Adrenal gland (tissue), 12 donors: Measurements from ENCODE around the gene RTL10. TPM values are rescaled to one million over a fixed set of nuclear protein-coding genes. Genes with fewer than 3 reads are reported as not detected.
A peak's percentile ranks its signal among the peaks of the same experiment; 100 is the strongest.

Experiments
- DNase-seq, 7 donors: peaks; one replicate each; pipeline ENCODE4 v3.0.0-alpha.2; 2019 to 2020
- H3K27ac ChIP-seq, 5 donors: fragments of 200-600 bp; sonication (generic) in 4 of 5; 1 replicate in 3 of 5; 2 replicates in 2 of 5; pipeline versions ENCODE4 v1.5.1 to v1.8.0; 2016 to 2020; ENCODE audit warnings: mild to moderate bottlenecking in 1 of 5
- H3K27me3 ChIP-seq: fragments of 200-600 bp; 2 replicates; pipeline ENCODE4 v1.8.0; 2021
- H3K36me3 ChIP-seq, 2 donors: fragments of 200-600 bp; replicated peaks in 1 of 2; 1 replicate in 1 of 2; 2 replicates in 1 of 2; pipeline versions ENCODE4 v1.5.1 to v1.8.0; 2018 to 2022
- H3K4me1 ChIP-seq, 2 donors: fragments of 200-600 bp; replicated peaks in 1 of 2; 1 replicate in 1 of 2; 2 replicates in 1 of 2; pipeline versions ENCODE4 v1.5.1 to v1.8.0; 2018 to 2021
- H3K4me3 ChIP-seq, 4 donors: fragments of 200-600 bp; sonication (generic) in 3 of 4; one replicate each; pipeline ENCODE4 v1.5.1; 2016 to 2018
- H3K9me3 ChIP-seq, 3 donors: fragments of 200-600 bp; sonication (generic) in 1 of 3; replicated peaks in 1 of 3; 1 replicate in 2 of 3; 2 replicates in 1 of 3; pipeline versions ENCODE4 v1.5.1 to v1.8.0; 2016 to 2021
- CTCF ChIP-seq, 6 experiments: fragments of 450-650 bp in 4 of 6; fragments of 200-600 bp in 2 of 6; sonication (generic) in 1 of 6; IDR thresholded peaks; 1 replicate in 5 of 6; 2 replicates in 1 of 6; pipeline versions ENCODE4 v1.5.1 to v1.8.0; 2016 to 2021; ENCODE audit warnings: antibody characterized with exemption in 6 of 6, mild to moderate bottlenecking in 2 of 6, moderate library complexity in 1 of 6
- POLR2A ChIP-seq, 2 donors: fragments of 450-650 bp; IDR thresholded peaks; one replicate each; pipeline ENCODE4 v1.6.1; 2017; ENCODE audit warnings: antibody characterized with exemption in 2 of 2, mild to moderate bottlenecking in 2 of 2, moderate library complexity in 1 of 2
- WGBS, 4 donors: extraction: QIAGEN DNeasy Blood & Tissue Kit in 2 of 4; methylation state at CpG; one replicate each; pipeline versions ENCODE4 v1.1.5 to v1.1.7; 2013 to 2017; 5-methylcytosine and 5-hydroxymethylcytosine counted together
- intact Hi-C, 2 donors: fragments of 100-400 bp; cut with DNase I; formaldehyde crosslinking; loops; one replicate each; pipeline versions ENCODE4 v1.14.1 to v1.15.0; 2022 to 2023
- polyA plus RNA-seq, 3 donors: library from polyadenylated mRNA; stranded (reverse); fragments of 200-250 nt in 2 of 3; fragments of 350-450 nt in 1 of 3; fragmentation: Illumina TruSeq in 1 of 3; extraction: RNeasy Lipid Tissue Mini Kit (QIAGEN cat#74804) in 1 of 3; gene quantifications; one replicate each; pipeline ENCODE4 v1.2.3, GENCODE V29; 2013 to 2014
- total RNA-seq, 9 donors: library from RNA; depleted of rRNA in 4 of 9; stranded (reverse); fragments of >200 nt in 4 of 9; fragments of 120-200 nt in 1 of 9; fragmentation: NEBNext Ultra II Directional in 1 of 9; extraction: Animal tissue kit (Norgen Biotek cat#: 25700) in 1 of 9; gene quantifications; one replicate each; pipeline versions ENCODE4 v1.1.0 to v1.2.4, GENCODE V29; 2013 to 2023
- donor health status: healthy with polysubstance abuse.
- donor health status: Bipolar disorder and iron deficiency.
- donor health status: DM: yes; HTN: yes; CAD: no.
- donor health status: DM: no; HTN: no; CAD: no.
- donor health status: DM: no; HTN: no; CAD: no.
- donor health status: DM: yes; HTN: yes; CAD: no.

Gene RTL10
- total and polyA plus RNA-seq, 12 donors: 5.5 to 17.5 (median 11.7) TPM

GRCh38 chr22:19857382-19857781 is 2.7 kb upstream of the RTL10 start:
- H3K4me3 ChIP-seq: no peak overlapping the region
- no peak overlapping the region for H3K27ac ChIP-seq
- WGBS, 4 donors: 94 to 99% (median 98%) methylated on average over 3 of the region's 3 CpGs
- H3K9me3 ChIP-seq: no peaks in the 10 kb centered on the region
- intact Hi-C loops: no loop called here
- H3K27me3 ChIP-seq: no peaks in the 10 kb centered on the region
- peaks cover 20 to 21% of the 10 kb centered on the region in 2 donors for H3K4me1 ChIP-seq
- TF ChIP-seq CTCF (IDR thresholded peaks at IDR 0.05): no peak
- TF ChIP-seq POLR2A (IDR thresholded peaks at IDR 0.05): no peak
- no peak for DNase-seq
- peaks cover 0 to under 1% of the 10 kb centered on the region in 2 donors for H3K36me3 ChIP-seq

GRCh38 chr22:19855504-19856409 is 1.1 kb upstream of the RTL10 start:
- peaks cover 20 to 21% of the 10 kb centered on the region in 2 donors for H3K4me1 ChIP-seq
- TF ChIP-seq CTCF (IDR thresholded peaks at IDR 0.05): no peak
- TF ChIP-seq POLR2A (IDR thresholded peaks at IDR 0.05): peak in 1 of 2 donors; percentile 55
- DNase-seq: peak; percentile 84 to 94 (median 86)
- 4 to 11% (median 7%) methylated on average over 9 to 24 of the region's 24 CpGs for WGBS, 4 donors
- intact Hi-C loops: no loop called here
- no peaks in the 10 kb centered on the region for H3K27me3 ChIP-seq
- H3K9me3 ChIP-seq: no peaks in the 10 kb centered on the region
- peak overlapping the region; percentile 5 to 88 (median 57) for H3K4me3 ChIP-seq
- peak overlapping the region; percentile 80 to 99 (median 97) for H3K27ac ChIP-seq
- H3K36me3 ChIP-seq: peaks cover 0 to 17% of the 10 kb centered on the region in 2 donors

- peak overlapping the region; percentile 35 to 88 (median 74) for H3K4me3 ChIP-seq
- H3K4me1 ChIP-seq: peaks cover 22 to 23% of the 10 kb centered on the region in 2 donors
- peak overlapping the region in 4 of 5 donors; percentile 91 to 99 (median 97) for H3K27ac ChIP-seq
- no peaks in the 10 kb centered on the region for H3K9me3 ChIP-seq
- peak in 2 of 7 donors; percentile 18 to 20 for DNase-seq
- intact Hi-C loops: no loop called here
- peaks cover 0 to 18% of the 10 kb centered on the region in 2 donors for H3K36me3 ChIP-seq
- WGBS, 4 donors: 1 to 9% (median 2%) methylated on average over 5 to 49 of the region's 49 CpGs
- TF ChIP-seq POLR2A (IDR thresholded peaks at IDR 0.05) (peak in 1 of 2 donors; percentile 13), CTCF (IDR thresholded peaks at IDR 0.05) (no peak)
- H3K27me3 ChIP-seq: no peaks in the 10 kb centered on the region
Measured at GRCh38 chr22:19853879-19854777, 546 bp downstream of the RTL10 start.
